ENCODE data around the gene COL23A1. TPM values are rescaled to one million over a fixed set of nuclear protein-coding genes. Genes with fewer than 3 reads are reported as not detected.
"Not testable (repeated sequence)": the region's sequence is repeated elsewhere in the genome, so short reads cannot be mapped to it uniquely, and the experiment has no call there.

The COL23A1 gene
- total RNA-seq, 1 experiment from 2014 or later = 21.7 TPM

DNA sequence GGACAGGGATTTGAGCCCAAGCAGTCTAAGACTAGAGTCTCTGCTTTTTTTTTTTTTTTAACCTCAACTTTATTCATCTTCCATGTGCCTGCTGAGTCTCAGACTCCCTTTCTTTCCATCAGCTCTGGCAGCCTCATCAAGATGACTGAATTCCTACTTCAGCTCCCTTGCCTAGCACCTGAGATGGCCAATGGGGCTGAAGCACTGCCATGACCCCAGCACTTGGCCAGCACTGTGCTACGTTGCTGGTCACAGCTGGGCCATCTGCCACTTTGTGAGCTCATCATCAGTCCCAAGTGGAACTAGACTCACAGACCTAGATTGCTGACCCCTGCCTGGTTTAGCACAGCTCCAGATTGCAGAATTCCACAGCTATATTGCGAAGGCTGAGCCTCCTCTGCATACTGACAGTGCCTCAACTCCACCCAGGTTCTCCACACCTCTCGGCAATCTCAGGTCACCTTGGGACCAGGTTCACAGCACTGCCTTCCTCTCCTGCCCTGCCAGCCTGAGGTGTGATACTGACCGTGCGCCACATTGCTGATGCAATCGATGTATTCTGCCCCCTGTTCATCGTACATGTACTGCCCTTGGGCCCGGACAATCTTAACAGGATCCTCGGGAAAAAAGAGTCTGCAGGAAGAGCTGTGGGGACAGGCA is 359.2 kb downstream of the COL23A1 start:
- DNase-seq (ENCODE audit: low read depth) = no peak

DNA sequence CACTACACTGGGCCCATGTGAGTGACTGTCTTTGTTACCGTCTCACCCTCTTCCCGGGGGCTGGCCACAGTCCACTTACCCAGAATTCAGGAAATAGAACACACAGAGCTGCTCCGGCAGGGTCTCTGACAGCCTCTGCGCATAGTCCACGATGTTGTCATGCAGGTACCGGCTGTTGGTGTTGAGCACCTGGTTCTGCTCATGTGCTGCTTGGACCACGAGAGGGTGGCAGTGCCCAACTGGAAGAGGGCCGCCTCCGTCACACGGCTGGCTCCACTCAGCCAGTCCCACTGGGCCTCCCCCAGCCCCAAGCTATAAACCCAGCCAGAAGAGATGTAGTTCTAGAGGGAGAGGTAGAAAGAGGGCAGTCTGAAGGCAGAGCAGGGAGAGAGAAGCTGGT is 360.3 kb downstream of the COL23A1 start:
- DNase-seq (ENCODE audit: low read depth) = no peak

GRCh38 chr5:178229111-178229510 is 361.1 kb downstream of the COL23A1 start:
- DNase-seq (ENCODE audit: low read depth) = not testable (repeated sequence)

- no peak for DNase-seq (ENCODE audit: low read depth)
Observed at GRCh38 chr5:178228609-178229008, 361.6 kb downstream of the COL23A1 start.

- no peak for DNase-seq (ENCODE audit: low read depth)
Observed at GRCh38 chr5:178227929-178228328, 362.3 kb downstream of the COL23A1 start.

DNA sequence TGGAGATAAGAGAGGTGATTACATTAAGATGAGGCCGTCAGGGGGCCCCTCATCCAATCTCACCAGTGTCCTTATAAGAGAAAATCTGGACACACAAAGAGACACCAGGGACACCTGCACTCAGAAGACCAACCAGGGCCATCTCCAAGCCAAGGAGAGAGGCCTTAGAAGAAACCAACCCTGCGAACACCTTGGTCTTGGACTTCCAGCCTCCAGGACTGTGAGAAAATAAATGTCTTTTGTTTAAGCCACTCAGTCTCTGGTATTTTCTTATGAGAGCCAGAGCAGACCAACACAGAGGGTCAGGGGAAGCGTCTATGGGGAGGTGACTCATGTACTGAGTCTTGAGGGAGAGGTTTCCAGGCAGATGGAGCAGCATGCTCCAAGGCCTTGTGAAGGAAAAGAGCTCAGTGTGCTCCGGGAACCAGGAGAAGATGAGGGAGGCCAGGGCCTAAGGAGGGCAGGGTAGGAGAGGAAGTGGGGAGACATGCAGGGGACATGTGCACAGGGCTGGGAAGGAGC is 363.0 kb downstream of the COL23A1 start:
- no peak for DNase-seq (ENCODE audit: low read depth)

DNA sequence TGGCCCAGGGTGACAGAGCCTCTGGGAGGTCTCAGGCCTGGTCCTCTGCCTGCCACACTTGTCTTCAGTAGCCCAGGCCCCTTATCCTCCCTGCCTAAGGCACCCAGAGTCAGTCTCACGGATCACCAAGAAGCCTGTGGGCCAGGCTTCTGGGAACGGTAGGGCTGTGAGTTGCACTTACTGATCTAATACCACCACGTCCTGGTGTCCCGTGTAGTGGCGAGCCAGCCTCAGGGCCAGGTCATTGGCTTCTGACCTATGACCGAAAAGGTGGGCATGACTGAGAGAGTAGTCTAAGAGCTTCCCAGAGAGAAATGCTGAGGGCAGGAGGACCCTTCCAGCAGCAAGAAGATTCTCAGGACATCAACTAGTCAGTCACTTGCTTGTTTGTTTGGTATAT is 365.0 kb downstream of the COL23A1 start:
- no peak for DNase-seq (ENCODE audit: low read depth)

DNA sequence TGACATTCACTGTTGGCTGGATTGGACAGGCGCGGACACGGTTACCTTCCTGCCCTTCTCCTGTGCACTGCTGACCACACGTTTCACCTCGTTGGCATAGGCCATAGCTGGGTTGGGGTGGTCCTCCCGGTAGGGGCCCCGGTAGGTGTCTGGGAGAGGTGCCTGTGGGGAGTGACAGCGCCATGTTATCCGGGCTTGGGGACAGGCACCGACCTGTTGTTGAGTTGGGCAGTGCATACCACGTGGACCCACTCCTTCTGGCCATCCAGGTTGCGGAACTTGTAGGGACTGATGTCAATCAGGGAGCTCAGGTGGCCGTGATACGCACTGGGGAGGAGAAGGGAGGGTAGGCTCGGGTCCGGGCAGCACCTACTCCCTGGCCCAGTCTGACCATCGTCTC is 365.8 kb downstream of the COL23A1 start:
- no peak for DNase-seq (ENCODE audit: low read depth)

GRCh38 chr5:178223828-178224335 is 366.3 kb downstream of the COL23A1 start:
- no peak for DNase-seq (ENCODE audit: low read depth)

GRCh38 chr5:178223196-178223773 is 366.9 kb downstream of the COL23A1 start:
- DNase-seq (ENCODE audit: low read depth) = no peak

DNA sequence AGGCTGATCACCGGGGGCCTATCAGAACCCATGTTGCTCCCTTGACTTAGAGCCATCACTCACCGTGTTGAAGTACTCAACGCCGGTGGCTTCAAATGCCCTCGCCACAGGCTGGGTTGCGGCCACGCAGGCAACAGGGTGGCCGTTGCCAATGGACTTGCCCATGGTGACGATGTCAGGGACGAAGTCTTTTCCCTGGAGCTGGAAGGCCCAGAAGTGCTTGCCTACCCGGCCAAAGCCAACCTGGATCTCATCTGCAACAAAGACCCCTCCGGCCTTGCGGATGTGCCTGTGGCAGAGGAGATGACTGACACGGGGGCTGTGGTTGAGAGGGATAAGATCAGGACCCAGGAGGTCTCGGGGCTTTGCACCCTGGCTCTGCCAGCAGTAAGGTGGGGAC is 367.9 kb downstream of the COL23A1 start:
- DNase-seq (ENCODE audit: low read depth) = no peak

- DNase-seq (ENCODE audit: low read depth) = no peak
Observed at GRCh38 chr5:178221853-178222252, 368.3 kb downstream of the COL23A1 start.

DNA sequence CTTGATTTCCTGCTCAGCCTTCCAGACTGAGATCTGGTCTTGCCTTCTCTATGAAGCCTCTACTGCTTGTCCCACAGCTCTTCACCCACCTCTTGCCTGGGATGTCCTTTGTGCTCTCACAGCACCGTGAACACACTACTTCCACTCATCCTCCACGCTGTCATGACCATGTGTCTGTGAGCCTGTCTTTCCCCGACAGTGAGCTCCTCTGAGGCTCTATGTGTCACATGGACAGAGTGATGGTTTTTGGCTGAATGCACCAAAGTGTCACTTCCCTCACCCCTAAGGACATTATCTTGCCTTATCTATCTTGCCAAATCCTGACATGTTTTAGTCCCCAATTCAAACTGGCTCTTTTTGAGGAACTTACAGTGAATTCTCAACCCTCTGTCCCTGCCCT is 368.9 kb downstream of the COL23A1 start:
- no peak for DNase-seq (ENCODE audit: low read depth)

- no peak for DNase-seq (ENCODE audit: low read depth)
Observed at GRCh38 chr5:178218827-178219226, 371.4 kb downstream of the COL23A1 start.

DNA sequence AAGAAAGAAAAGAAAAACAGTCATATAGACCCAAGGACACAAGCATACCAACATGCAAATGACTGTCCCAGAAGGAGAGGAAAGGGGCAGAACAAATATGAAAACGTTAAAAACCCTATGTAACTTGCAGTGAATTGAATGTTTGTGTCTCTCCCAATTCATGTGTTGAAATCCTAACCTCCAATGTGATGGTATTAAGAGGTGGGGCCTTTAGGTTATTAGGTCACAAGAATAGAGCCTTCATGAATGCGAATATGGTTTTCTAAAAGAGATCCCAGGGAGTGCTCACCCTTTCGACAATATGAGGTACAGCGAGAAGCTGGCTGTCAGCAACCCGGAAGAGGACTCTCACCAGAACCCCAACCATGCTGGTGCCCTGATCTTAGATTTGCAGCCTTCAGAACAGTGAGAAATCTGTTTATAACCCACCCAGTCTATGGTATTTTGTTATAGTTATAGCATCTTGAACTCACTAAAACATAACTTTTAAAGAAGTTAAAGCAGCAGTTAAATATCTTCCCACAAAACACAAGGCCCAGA is 371.9 kb downstream of the COL23A1 start:
- DNase-seq (ENCODE audit: low read depth) = no peak

GRCh38 chr5:178216779-178217178 is 373.4 kb downstream of the COL23A1 start:
- DNase-seq (ENCODE audit: low read depth) = no peak

- no peak for DNase-seq (ENCODE audit: low read depth)
Observed at GRCh38 chr5:178216088-178216534, 374.1 kb downstream of the COL23A1 start.

- no peak for DNase-seq (ENCODE audit: low read depth)
Observed at GRCh38 chr5:178215280-178216002, 374.8 kb downstream of the COL23A1 start.

DNA sequence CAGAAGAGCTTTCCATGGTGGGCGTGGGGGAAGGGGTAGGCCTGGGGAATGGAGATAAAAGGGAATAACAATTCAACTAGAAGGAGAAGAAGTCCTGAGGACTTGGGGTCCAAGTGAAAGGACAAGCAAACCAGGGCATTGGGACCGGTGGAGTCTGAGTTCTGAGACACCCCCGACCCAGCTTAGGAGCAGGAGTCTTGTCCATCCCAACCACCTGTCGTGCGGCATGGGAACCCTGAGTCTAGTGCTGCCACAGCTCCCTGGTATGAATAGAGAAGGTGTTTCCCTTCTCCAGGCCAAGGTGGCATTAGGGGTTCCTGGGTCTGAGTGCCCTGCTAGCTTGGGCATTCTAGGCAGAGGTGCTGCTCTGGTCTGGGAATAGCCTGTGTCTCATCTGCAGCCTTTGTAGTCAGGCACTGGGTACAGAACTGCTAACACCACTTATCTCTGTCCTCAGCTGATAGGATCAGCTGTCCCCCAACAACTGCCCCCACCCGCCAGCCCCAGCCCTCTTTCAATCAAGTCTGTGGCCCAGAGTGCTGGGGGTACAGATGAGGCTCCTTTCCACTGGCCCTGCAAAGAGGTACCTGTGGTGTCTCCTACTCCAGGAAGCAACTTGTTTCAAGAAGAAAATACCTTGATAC is 375.9 kb downstream of the COL23A1 start:
- DNase-seq (ENCODE audit: low read depth) = no peak

GRCh38 chr5:178213748-178214151 is 376.4 kb downstream of the COL23A1 start:
- DNase-seq (ENCODE audit: low read depth) = no peak

GRCh38 chr5:178213003-178213461 is 377.2 kb downstream of the COL23A1 start:
- no peak for DNase-seq (ENCODE audit: low read depth)

All from Daoy (cell line).